GM12878 (cell line): ENCODE results near the gene FBXO3. TPM values are rescaled to one million over a fixed set of nuclear protein-coding genes. Genes with fewer than 3 reads are reported as not detected.

ENCODE experiments used
- ATAC-seq: fragments of 200-7000 bp; cut with Tn5 transposase; 3 replicates; pipeline ENCODE4 v1.9.1; 2020; ENCODE audit warnings: mild to moderate bottlenecking, moderate library complexity
- BruUV-seq: library from RNA; stranded (reverse); fragments of 400-500 nt; replicated peaks from 2 replicates; lab custom pipeline; 2021; lab: Mats Ljungman, UMichigan
- CTCF ChIA-PET: fragments of 300-600 bp; sonication (Branson Sonifier 250); formaldehyde crosslinking; extraction: SDS; loops from one replicate; lab custom pipeline; 2021; ENCODE audit warnings: inconsistent platforms; lab: Yijun Ruan, JAX
- POLR2A ChIA-PET: fragments of 350-600 bp; formaldehyde crosslinking; extraction: SDS; loops from one replicate; lab custom pipeline; 2021; ENCODE audit warnings: inconsistent platforms; lab: Charles Lee
- RAD21 ChIA-PET: fragments of 300-600 bp; sonication (Branson Sonifier 250); formaldehyde crosslinking; loops from one replicate; lab custom pipeline; 2023; ENCODE audit warnings: antibody characterized with exemption; ENCODE audit not compliant: unreplicated experiment; lab: Charles Lee
- SMC1A ChIA-PET: fragments of 300-600 bp; sonication (Branson Sonifier 250); formaldehyde crosslinking; loops from one replicate; lab custom pipeline; 2023; ENCODE audit not compliant: unreplicated experiment, uncharacterized antibody; lab: Charles Lee
- DNase-seq: peaks from one replicate; pipeline ENCODE4 v3.0.0-alpha.2; 2011; ENCODE audit warnings: low read depth, low spot score
- FAIRE-seq: peaks from 3 replicates; lab custom pipeline; 2011; peaks lifted over from hg19 to GRCh38; lab: Jason Lieb, UNC
- H2AFZ ChIP-seq: 2 replicates; pipeline ENCODE4 v1.6.0; 2011; ENCODE audit warnings: low read depth, low read length, control low read depth; ENCODE audit not compliant: control insufficient read depth
- H3K27ac ChIP-seq: 2 replicates; pipeline ENCODE4 v1.5.1; 2011; ENCODE audit warnings: control low read depth; ENCODE audit not compliant: control insufficient read depth, insufficient read depth
- H3K27me3 ChIP-seq, 2 experiments: replicated peaks in 1 of 2; 2 replicates each; pipeline versions ENCODE4 v1.6.0 to v1.6.1; 2011; ENCODE audit warnings: low read length in 1 of 2; ENCODE audit not compliant: control insufficient read depth in 2 of 2, insufficient read depth in 2 of 2
- H3K36me3 ChIP-seq, 2 experiments: 2 replicates each; pipeline ENCODE4 v1.5.1; 2011; ENCODE audit warnings: low read length in 1 of 2; ENCODE audit not compliant: control insufficient read depth in 2 of 2, insufficient read depth in 2 of 2
- H3K4me1 ChIP-seq: 2 replicates; pipeline ENCODE4 v1.6.1; 2011; ENCODE audit warnings: mild to moderate bottlenecking, low read length, moderate library complexity, mixed read lengths; ENCODE audit not compliant: control insufficient read depth, insufficient read depth
- H3K4me2 ChIP-seq: 2 replicates; pipeline ENCODE4 v1.6.0; 2011; ENCODE audit warnings: control low read depth; ENCODE audit not compliant: control insufficient read depth, insufficient read depth
- H3K4me3 ChIP-seq: fragments of 200-600 bp; sonication (generic); 2 replicates; pipeline ENCODE4 v1.5.1; 2016
- H3K79me2 ChIP-seq: 2 replicates; pipeline ENCODE4 v1.6.0; 2011; ENCODE audit warnings: low read length; ENCODE audit not compliant: control insufficient read depth, insufficient read depth
- H3K9ac ChIP-seq: 2 replicates; pipeline ENCODE4 v1.8.0; 2011; ENCODE audit warnings: low read length, control low read depth, mixed read lengths; ENCODE audit not compliant: control insufficient read depth, insufficient read depth
- H3K9me3 ChIP-seq: replicated peaks from 3 replicates; pipeline ENCODE4 v1.5.1; 2011; ENCODE audit warnings: mild to moderate bottlenecking, low read length; ENCODE audit not compliant: control insufficient read depth, insufficient read depth
- H4K20me1 ChIP-seq: 2 replicates; pipeline ENCODE4 v1.6.0; 2011; ENCODE audit not compliant: control insufficient read depth, insufficient read depth
- BHLHE40 ChIP-seq, 2 experiments: fragments of 450-650 bp in 1 of 2; IDR thresholded peaks; 2 replicates each; pipeline ENCODE4 v1.6.1; 2011 to 2017; ENCODE audit warnings: low read depth in 2 of 2, borderline replicate concordance in 1 of 2, improper control_type of control experiment in 1 of 2, low read length in 1 of 2, mild to moderate bottlenecking in 1 of 2
- EED ChIP-seq: sonication (generic); IDR thresholded peaks from 2 replicates; pipeline ENCODE4 v1.6.1; 2016; ENCODE audit warnings: antibody characterized with exemption, low read depth
- PKNOX1 ChIP-seq: fragments of 450-650 bp; IDR thresholded peaks from 2 replicates; pipeline ENCODE4 v1.6.1; 2016; ENCODE audit warnings: mild to moderate bottlenecking
- REST ChIP-seq: IDR thresholded peaks from 2 replicates; pipeline ENCODE4 v1.6.1; 2012; ENCODE audit warnings: mild to moderate bottlenecking, low read depth, low read length
- SPI1 ChIP-seq: IDR thresholded peaks from 2 replicates; pipeline ENCODE4 v1.6.1; 2011; ENCODE audit warnings: low read depth, mild to moderate bottlenecking, low read length, moderate library complexity, borderline replicate concordance; ENCODE audit not compliant: insufficient read depth
- WGBS: methylation state at CpG from one replicate; pipeline ENCODE4 v1.1.6; 2016; ENCODE audit warnings: low lambda C conversion rate; ENCODE audit not compliant: insufficient replicate concordance, insufficient coverage; ENCODE audit errors: missing lambda C conversion rate; 5-methylcytosine and 5-hydroxymethylcytosine counted together
- in situ Hi-C: fragments of 300-500 bp; cut with MboI; formaldehyde crosslinking; loops from 9 replicates; pipeline ENCODE4 v1.14.3; 2018; ENCODE audit warnings: mixed read lengths
- intact Hi-C: fragments of 100-400 bp; cut with micrococcal nuclease; formaldehyde crosslinking; loops from one replicate; pipeline ENCODE4 v1.14.2; 2022; ENCODE audit not compliant: unreplicated experiment
- polyA plus RNA-seq, 11 experiments: library from polyadenylated mRNA; depleted of rRNA in 4 of 11; unstranded in 6 of 11; stranded (reverse) in 5 of 11; fragments of >200 nt; fragmentation: Nextera tagmentation in 4 of 11; fragmentation: Illumina TruSeq in 1 of 11; extraction: Ambion mirVana in 4 of 11; extraction: Trizol in 1 of 11; gene quantifications; 1 replicate in 1 of 11; 2 replicates in 10 of 11; pipeline versions ENCODE4 v1.2.1 to v1.2.3, GENCODE V29; 2011 to 2016; ENCODE audit warnings: inconsistent platforms in 2 of 11, missing spikeins in 2 of 11, low read depth in 1 of 11
- total RNA-seq, 4 experiments: library from RNA; depleted of rRNA in 3 of 4; stranded (reverse); fragments of >200 nt in 3 of 4; fragmentation: Illumina TruSeq in 1 of 4; extraction: Trizol in 1 of 4; gene quantifications; 2 replicates each; pipeline versions ENCODE4 v1.2.1 to v1.2.3, GENCODE V29; 2013 to 2021

The FBXO3 gene
- total and polyA plus RNA-seq, 10 of the 15 experiments (the other 5 are each of a cell fraction or from before 2014, with no cell fraction given) = 8.9 to 33.4 (median 13.8) TPM

GRCh38 chr11:33724644-33725035 lies 49.7 kb downstream of the FBXO3 start (continued):
- TF ChIP-seq BHLHE40 (IDR thresholded peaks at IDR 0.05; ENCODE audit: borderline replicate concordance in 1 of 2, low read depth in 2 of 2, low read length in 1 of 2) (no peak), PKNOX1 (no peak)
- TF ChIP-seq, all 136 proteins: peak for 0

DNA sequence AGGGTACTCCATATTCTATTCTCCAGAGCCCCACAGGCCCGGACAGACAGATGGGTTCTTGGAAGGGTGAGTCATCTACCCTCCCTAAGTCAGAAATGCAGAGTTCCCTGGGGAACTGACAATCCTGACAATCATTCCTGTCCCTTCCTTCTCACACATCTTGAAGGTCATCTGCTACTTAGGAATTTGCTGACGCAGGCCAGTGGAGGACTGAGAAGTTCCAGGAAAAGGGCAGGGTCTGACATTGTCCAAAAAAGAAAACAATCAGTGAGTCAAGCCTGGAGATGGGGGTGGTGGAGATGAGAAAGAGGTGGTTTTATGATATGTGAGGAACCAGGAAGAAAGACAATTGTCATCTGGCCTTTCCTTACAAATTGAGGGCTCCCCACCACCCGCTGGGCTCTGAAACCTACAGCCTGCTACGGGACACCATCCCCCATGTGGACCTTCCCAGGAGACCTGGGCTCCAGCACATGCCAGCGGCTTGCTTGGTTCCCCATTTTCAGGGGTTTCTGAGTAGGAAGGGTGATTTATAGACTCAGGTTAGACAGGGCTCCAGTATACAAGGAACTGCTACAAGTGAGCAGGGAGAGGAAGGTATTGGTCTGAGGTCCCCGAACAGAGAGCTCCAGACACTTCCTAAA lies 51.0 kb downstream of the FBXO3 start:
- peak overlapping the region; percentile 62 for H3K27ac ChIP-seq
- RAD21 ChIA-PET = interaction anchor here (1.0 to 2.4 kb wide), 6 partner anchors 8 to 19 kb away, joined by 3 to 21 read pairs (median 10); partner anchors contain the start of gene CD59
- intact Hi-C loops (no loop called here), in situ Hi-C loops (no loop called here)
- no peaks in the 10 kb centered on the region for H3K27me3 ChIP-seq
- DNase-seq (no peak), FAIRE-seq (no peak), ATAC-seq (peak; percentile 43)
- H3K36me3 ChIP-seq = peaks cover 9 to 18% of the 10 kb centered on the region in 2 experiments; a peak in 3 of 4 replicates
- TF ChIP-seq SPI1 (peak; percentile 1; the same call in 1 of the 2 replicates), REST (no peak), BHLHE40 (IDR thresholded peaks at IDR 0.05; ENCODE audit: borderline replicate concordance in 1 of 2, low read depth in 2 of 2, low read length in 1 of 2) (peak; percentile 35 to 51; a peak in 1 of 4 replicates), EED (peak; percentile 26; the same call in 1 of the 2 replicates)
- SMC1A ChIA-PET = interaction anchor here (0.8 to 2.1 kb wide), 8 partner anchors 8 to 54 kb away, joined by 3 to 17 read pairs (median 4); partner anchors contain the start of gene FBXO3
- H3K4me2 ChIP-seq = peak overlapping the region; percentile 65
- H3K4me1 ChIP-seq = peaks cover 24% of the 10 kb centered on the region
- no peak overlapping the region; the same call in none of the 2 replicates for H3K9ac ChIP-seq
- no TSS peak for BruUV-seq
- no peaks in the 10 kb centered on the region for H4K20me1 ChIP-seq
- H3K79me2 ChIP-seq = peaks cover 33% of the 10 kb centered on the region
- CTCF ChIA-PET = interaction anchor here (0.8 to 4.2 kb wide), 8 partner anchors 7 to 36 kb away, joined by 3 to 32 read pairs (median 4); no protein-coding TSS in a partner anchor
- H2AFZ ChIP-seq = no peak overlapping the region
- H3K4me3 ChIP-seq = peak overlapping the region; percentile 31; the same call in 1 of the 2 replicates
- no peaks in the 10 kb centered on the region for H3K9me3 ChIP-seq
- POLR2A ChIA-PET = interaction anchor here (0.6 to 1.9 kb wide), 3 partner anchors 11 to 917 kb away, joined by 3 to 7 read pairs (median 6); no protein-coding TSS in a partner anchor
- 44% methylated on average over 6 of the region's 6 CpGs for WGBS
